ENCODE measurements around the gene TSN.

DNA sequence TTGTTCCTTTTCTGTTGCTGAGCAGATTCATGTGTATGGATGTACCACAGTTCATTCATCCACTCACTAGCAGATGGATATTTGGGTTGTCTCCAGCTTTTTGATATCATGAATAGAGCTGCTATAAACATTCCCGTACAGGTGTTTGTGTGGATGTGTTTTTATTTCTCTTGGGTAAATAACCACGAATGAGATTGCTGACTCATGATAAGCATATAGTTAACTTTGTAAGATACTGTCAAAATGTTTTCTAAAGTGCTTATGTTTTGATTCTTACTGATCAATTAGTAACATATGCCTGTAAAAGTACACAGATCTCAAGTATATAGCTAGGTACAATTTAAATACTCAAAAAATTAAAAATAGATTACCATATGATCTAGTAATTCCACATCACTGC, 27.7 kb downstream of the TSN start:
- TF ChIP-seq, protein P1, sequence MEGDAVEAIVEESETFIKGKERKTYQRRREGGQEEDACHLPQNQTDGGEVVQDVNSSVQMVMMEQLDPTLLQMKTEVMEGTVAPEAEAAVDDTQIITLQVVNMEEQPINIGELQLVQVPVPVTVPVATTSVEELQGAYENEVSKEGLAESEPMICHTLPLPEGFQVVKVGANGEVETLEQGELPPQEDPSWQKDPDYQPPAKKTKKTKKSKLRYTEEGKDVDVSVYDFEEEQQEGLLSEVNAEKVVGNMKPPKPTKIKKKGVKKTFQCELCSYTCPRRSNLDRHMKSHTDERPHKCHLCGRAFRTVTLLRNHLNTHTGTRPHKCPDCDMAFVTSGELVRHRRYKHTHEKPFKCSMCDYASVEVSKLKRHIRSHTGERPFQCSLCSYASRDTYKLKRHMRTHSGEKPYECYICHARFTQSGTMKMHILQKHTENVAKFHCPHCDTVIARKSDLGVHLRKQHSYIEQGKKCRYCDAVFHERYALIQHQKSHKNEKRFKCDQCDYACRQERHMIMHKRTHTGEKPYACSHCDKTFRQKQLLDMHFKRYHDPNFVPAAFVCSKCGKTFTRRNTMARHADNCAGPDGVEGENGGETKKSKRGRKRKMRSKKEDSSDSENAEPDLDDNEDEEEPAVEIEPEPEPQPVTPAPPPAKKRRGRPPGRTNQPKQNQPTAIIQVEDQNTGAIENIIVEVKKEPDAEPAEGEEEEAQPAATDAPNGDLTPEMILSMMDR (IDR thresholded peaks at IDR 0.05) = no peak
- TF ChIP-seq POLR2A (IDR thresholded peaks at IDR 0.05) = no peak
- TF ChIP-seq EP300 (IDR thresholded peaks at IDR 0.05) = no peak
- no peak for TF ChIP-seq POLR2AphosphoS5 (IDR thresholded peaks at IDR 0.05)
